PC-3 (cell line): ENCODE results near the gene KHK. TPM values are rescaled to one million over a fixed set of nuclear protein-coding genes. Genes with fewer than 3 reads are reported as not detected.

ENCODE experiments used
- ATAC-seq: fragments of 200-7000 bp; cut with Tn5 transposase; 2 replicates; pipeline ENCODE4 v1.9.1; 2020; ENCODE audit warnings: mild to moderate bottlenecking, moderate library complexity
- BruUV-seq: library from RNA; stranded (reverse); fragments of 400-500 nt; replicated peaks from 2 replicates; lab custom pipeline; 2021; lab: Mats Ljungman, UMichigan
- CTCF ChIA-PET: fragments of 300-600 bp; sonication (Branson Sonifier 250); formaldehyde crosslinking; loops from one replicate; lab custom pipeline; 2022; ENCODE audit warnings: antibody characterized with exemption; lab: Charles Lee
- POLR2A ChIA-PET: fragments of 300-600 bp; sonication (Branson Sonifier 250); formaldehyde crosslinking; loops from one replicate; lab custom pipeline; 2022; ENCODE audit warnings: antibody characterized with exemption; ENCODE audit not compliant: unreplicated experiment; lab: Charles Lee
- DNase-seq: peaks from one replicate; pipeline ENCODE4 v3.0.0-alpha.2; 2015
- H2AFZ ChIP-seq: fragments of 300-600 bp; sonication (generic); 2 replicates; pipeline ENCODE4 v1.6.0; 2016; ENCODE audit warnings: antibody characterized with exemption, low read length
- H3F3A ChIP-seq: fragments of 300-600 bp; sonication (generic); one replicate; pipeline ENCODE4 v1.6.0; 2017; ENCODE audit warnings: antibody characterized with exemption, low read length, control low read depth, mild to moderate bottlenecking; ENCODE audit not compliant: unreplicated experiment
- H3K27ac ChIP-seq: fragments of 300-600 bp; sonication (generic); 2 replicates; pipeline ENCODE4 v1.5.1; 2016; ENCODE audit warnings: mild to moderate bottlenecking, low read length
- H3K27me3 ChIP-seq: fragments of 300-600 bp; sonication (generic); 2 replicates; pipeline ENCODE4 v1.6.1; 2016; ENCODE audit warnings: low read length, mixed read lengths
- H3K36me3 ChIP-seq: fragments of 300-600 bp; sonication (generic); 2 replicates; pipeline ENCODE4 v1.6.1; 2016; ENCODE audit warnings: low read depth, mixed run types, low read length, mixed read lengths
- H3K4me1 ChIP-seq: fragments of 300-600 bp; sonication (generic); 2 replicates; pipeline ENCODE4 v1.5.1; 2016; ENCODE audit warnings: low read length; ENCODE audit not compliant: insufficient read depth
- H3K4me2 ChIP-seq: fragments of 300-600 bp; sonication (generic); 2 replicates; pipeline ENCODE4 v1.6.0; 2016; ENCODE audit warnings: low read length
- H3K4me3 ChIP-seq: fragments of 300-600 bp; sonication (generic); 2 replicates; pipeline ENCODE4 v1.5.1; 2016; ENCODE audit warnings: mild to moderate bottlenecking, low read length, mixed read lengths
- H3K79me2 ChIP-seq: fragments of 300-600 bp; sonication (generic); 2 replicates; pipeline ENCODE4 v1.6.1; 2017; ENCODE audit warnings: low read length, mixed read lengths
- H3K9ac ChIP-seq: fragments of 300-600 bp; sonication (generic); 2 replicates; pipeline ENCODE4 v1.6.0; 2016; ENCODE audit warnings: mild to moderate bottlenecking, low read length
- H3K9me2 ChIP-seq: fragments of 300-600 bp; sonication (generic); replicated peaks from 2 replicates; pipeline ENCODE4 v1.6.1; 2016; ENCODE audit warnings: mixed run types, low read length, mixed read lengths
- H3K9me3 ChIP-seq: fragments of 300-600 bp; sonication (generic); 2 replicates; pipeline ENCODE4 v1.6.1; 2016; ENCODE audit warnings: low read length, mixed read lengths
- H4K20me1 ChIP-seq: fragments of 300-600 bp; sonication (generic); 2 replicates; pipeline ENCODE4 v1.6.1; 2016; ENCODE audit warnings: low read length, mixed read lengths
- CTCF ChIP-seq: fragments of 300-600 bp; sonication (generic); conservative IDR thresholded peaks from 2 replicates; pipeline ENCODE4 v1.5.1; 2017; ENCODE audit warnings: antibody characterized with exemption, low read depth, mild to moderate bottlenecking, low read length
- EZH2phosphoT487 ChIP-seq: fragments of 300-600 bp; sonication (generic); IDR thresholded peaks from 2 replicates; pipeline ENCODE4 v1.6.1; 2018; ENCODE audit warnings: mild to moderate bottlenecking, antibody characterized with exemption, low read length, borderline replicate concordance
- intact Hi-C: fragments of 100-400 bp; cut with micrococcal nuclease; formaldehyde crosslinking; loops from 2 replicates; pipeline ENCODE4 v1.9.0; 2023
- total RNA-seq: library from RNA; depleted of rRNA; stranded (reverse); fragments of >200 nt; gene quantifications from 2 replicates; pipeline ENCODE4 v1.2.3, GENCODE V29; 2014

Gene KHK
- total RNA-seq, 1 experiment from 2014 or later = 11.0 TPM

DNA sequence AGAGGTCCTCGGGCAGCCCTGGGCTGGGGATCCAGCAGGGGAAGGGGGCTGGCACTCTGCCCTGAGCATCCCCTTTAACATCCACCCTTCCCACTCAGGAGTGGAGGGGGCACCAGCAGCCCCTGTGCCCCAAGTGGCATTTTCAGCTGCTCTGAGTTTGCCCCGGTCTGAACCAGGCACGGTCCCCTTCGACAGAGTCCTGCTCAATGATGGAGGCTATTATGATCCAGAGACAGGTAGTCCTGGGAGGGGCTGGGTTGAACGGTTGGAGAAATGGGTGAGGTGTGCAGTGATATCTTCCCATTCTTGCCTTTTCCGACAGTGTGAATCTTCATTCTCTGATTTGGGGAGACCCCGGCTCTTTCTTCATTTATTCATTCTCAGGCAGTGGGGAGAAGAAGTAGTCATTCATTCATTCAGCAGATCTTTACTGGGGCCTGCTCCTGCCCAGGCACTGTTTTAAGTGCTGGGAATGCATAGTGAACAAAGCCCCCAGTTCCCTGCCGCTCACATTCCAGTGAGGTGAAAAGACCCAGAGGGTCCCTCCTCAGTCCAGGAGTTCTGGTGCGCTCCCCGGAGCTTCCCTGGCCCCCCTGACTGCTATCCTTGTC is 1.4 kb upstream of the KHK start:
- TSS peak; percentile 66 for BruUV-seq
- no peaks in the 10 kb centered on the region for H4K20me1 ChIP-seq
- H3K27me3 ChIP-seq = no peaks in the 10 kb centered on the region
- ChIA-PET POLR2A (interaction anchor here (0.6 kb wide), 1 partner anchor 178 kb away, joined by 5 read pairs; no protein-coding TSS in a partner anchor), CTCF (interaction anchor here (0.6 kb wide), 1 partner anchor 106 kb away, joined by 3 read pairs; no protein-coding TSS in a partner anchor)
- H3K4me2 ChIP-seq = peak overlapping the region; percentile 98
- H3K9ac ChIP-seq = peak overlapping the region; percentile 80; the same call in 1 of the 2 replicates
- no peaks in the 10 kb centered on the region for H3F3A ChIP-seq
- intact Hi-C loops = loop anchor here (1.0 kb wide), 1 partner anchor 124 kb away; no protein-coding TSS in a partner anchor
- no peaks in the 10 kb centered on the region for H3K36me3 ChIP-seq
- H3K4me3 ChIP-seq = peak overlapping the region; percentile 86
- DNase-seq = no peak
- H2AFZ ChIP-seq = peak overlapping the region; percentile 97
- ATAC-seq = no peak
- no peak for TF ChIP-seq EZH2phosphoT487
- no peak for TF ChIP-seq CTCF
- H3K79me2 ChIP-seq = no peaks in the 10 kb centered on the region
- H3K9me2 ChIP-seq = no peaks in the 10 kb centered on the region
- H3K27ac ChIP-seq = no peak overlapping the region
- H3K4me1 ChIP-seq = peaks cover 19% of the 10 kb centered on the region; the same call in 1 of the 2 replicates
- no peaks in the 10 kb centered on the region for H3K9me3 ChIP-seq

DNA sequence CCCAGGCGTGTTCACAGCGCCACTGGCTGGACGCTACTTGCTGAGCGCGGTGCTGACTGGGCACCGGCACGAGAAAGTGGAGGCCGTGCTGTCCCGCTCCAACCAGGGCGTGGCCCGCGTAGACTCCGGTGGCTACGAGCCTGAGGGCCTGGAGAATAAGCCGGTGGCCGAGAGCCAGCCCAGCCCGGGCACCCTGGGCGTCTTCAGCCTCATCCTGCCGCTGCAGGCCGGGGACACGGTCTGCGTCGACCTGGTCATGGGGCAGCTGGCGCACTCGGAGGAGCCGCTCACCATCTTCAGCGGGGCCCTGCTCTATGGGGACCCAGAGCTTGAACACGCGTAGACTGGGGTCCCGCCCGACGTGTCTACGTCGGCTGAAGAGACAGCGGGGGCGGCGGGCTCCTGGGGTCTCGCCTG is 891 bp upstream of the KHK start:
- H3K27me3 ChIP-seq = no peaks in the 10 kb centered on the region
- ATAC-seq = peak; percentile 60
- no peaks in the 10 kb centered on the region for H3K9me3 ChIP-seq
- H3K4me3 ChIP-seq = peak overlapping the region; percentile 86
- H3K4me1 ChIP-seq = peaks cover 19% of the 10 kb centered on the region; the same call in 1 of the 2 replicates
- peak; percentile 69 for DNase-seq
- H3K79me2 ChIP-seq = no peaks in the 10 kb centered on the region
- no peaks in the 10 kb centered on the region for H3K36me3 ChIP-seq
- intact Hi-C loops = loop anchor here (1.0 kb wide), 2 partner anchors 53 to 124 kb away; partner anchors contain the start of gene TMEM214
- TF ChIP-seq EZH2phosphoT487 = no peak
- peak; percentile 66 for TF ChIP-seq CTCF
- no peak overlapping the region; the same call in 1 of the 2 replicates for H3K27ac ChIP-seq
- peak overlapping the region; percentile 98 for H3K4me2 ChIP-seq
- H4K20me1 ChIP-seq = no peaks in the 10 kb centered on the region
- H3F3A ChIP-seq = no peaks in the 10 kb centered on the region
- no TSS peak for BruUV-seq
- ChIA-PET CTCF (interaction anchor here (0.6 kb wide), 1 partner anchor 106 kb away, joined by 3 read pairs; no protein-coding TSS in a partner anchor), POLR2A (interaction anchor here (0.6 kb wide), 1 partner anchor 178 kb away, joined by 5 read pairs; no protein-coding TSS in a partner anchor)
- no peaks in the 10 kb centered on the region for H3K9me2 ChIP-seq
- peak overlapping the region; percentile 80 for H3K9ac ChIP-seq
- H2AFZ ChIP-seq = peak overlapping the region; percentile 97
